GM13976 (cell line): ENCODE data around the gene GNAZ.
"Not testable (repeated sequence)": the region's sequence is repeated elsewhere in the genome, so short reads cannot be mapped to it uniquely, and the experiment has no call there.

ENCODE experiments used
- DNase-seq: peaks from one replicate; pipeline ENCODE4 v3.0.0; 2012; ENCODE audit warnings: low spot score
- CTCF ChIP-seq: IDR thresholded peaks from 2 replicates; pipeline ENCODE4 v1.5.1; 2012; ENCODE audit warnings: borderline replicate concordance, mild to moderate bottlenecking; ENCODE audit not compliant: insufficient read depth; ENCODE audit errors: extremely low read depth, missing control alignments, control extremely low read depth
- in situ Hi-C: fragments of 300-500 bp; cut with MboI; formaldehyde crosslinking; loops from one replicate; pipeline ENCODE4 v1.12.0; 2022; ENCODE audit warnings: low sequenced_read_pairs, mixed read lengths, inconsistent platforms; ENCODE audit not compliant: unreplicated experiment

Gene GNAZ

GRCh38 chr22:23047265-23047664 lies 23.1 kb upstream of the GNAZ start:
- in situ Hi-C loops, result no loop called here
- no peak for TF ChIP-seq CTCF
- no peak for DNase-seq

GRCh38 chr22:23047742-23048141 lies 22.6 kb upstream of the GNAZ start:
- TF ChIP-seq CTCF, result no peak
- in situ Hi-C loops, result no loop called here
- no peak for DNase-seq

GRCh38 chr22:23050546-23050945 lies 19.8 kb upstream of the GNAZ start:
- in situ Hi-C loops, DNase-seq: not testable (repeated sequence)

- no peak for DNase-seq
- in situ Hi-C loops, result no loop called here
- no peak for TF ChIP-seq CTCF
These were observed 17.1 kb upstream of the GNAZ start for GRCh38 chr22:23053051-23053707.

GRCh38 chr22:23053912-23054530 lies 16.3 kb upstream of the GNAZ start:
- in situ Hi-C loops, result no loop called here
- no peak for TF ChIP-seq CTCF
- DNase-seq, result no peak

- in situ Hi-C loops, result no loop called here
- DNase-seq, result peak; percentile 65
- TF ChIP-seq CTCF, result no peak
These were observed 15.6 kb upstream of the GNAZ start for GRCh38 chr22:23054531-23055257.
